ENCODE measurements around the gene OPA3. TPM values are rescaled to one million over a fixed set of nuclear protein-coding genes. Genes with fewer than 3 reads are reported as not detected.
A peak's percentile ranks its signal among the peaks of the same experiment; 100 is the strongest.
"Not testable (repeated sequence)": the region's sequence is repeated elsewhere in the genome, so short reads cannot be mapped to it uniquely, and the experiment has no call there.

OPA3 gene
- total RNA-seq, 2 experiments from 2014 or later: 13.7 to 14.3 TPM

GRCh38 chr19:45512881-45513483 lies 71.6 kb downstream of the OPA3 start:
- ATAC-seq: no peak
- Mint-ChIP-seq H3K4me1 (ENCODE audit: low read depth) (peaks cover 63% of the 10 kb centered on the region), H3K9me3 (no peaks in the 10 kb centered on the region), H3K27me3 (no peaks in the 10 kb centered on the region), H3K4me3 (no peak overlapping the region), H3K27ac (peak overlapping the region; percentile 58), H3K36me3 (ENCODE audit: low read depth) (peaks cover 35% of the 10 kb centered on the region)
- DNase-seq: no peak
- intact Hi-C loops (cut with micrococcal nuclease): no loop called here
- CTCF ChIA-PET: interaction anchor here (1.3 kb wide), 1 partner anchor 85 kb away, joined by 3 read pairs; no protein-coding TSS in a partner anchor
- TF ChIP-seq CTCF (IDR thresholded peaks at IDR 0.05): no peak
- POLR2A ChIA-PET: no interaction called here

- ChIA-PET POLR2A (interaction anchor here (1.3 kb wide), 1 partner anchor 13 kb away, joined by 3 read pairs; no protein-coding TSS in a partner anchor), CTCF (interaction anchor here (1.1 to 1.6 kb wide), 3 partner anchors 25 to 49 kb away, joined by 3 to 4 read pairs (median 3); no protein-coding TSS in a partner anchor)
- H3K4me3 Mint-ChIP-seq: peak overlapping the region; percentile 26
- H3K36me3 Mint-ChIP-seq (ENCODE audit: low read depth): peaks cover 27% of the 10 kb centered on the region
- no peaks in the 10 kb centered on the region for H3K27me3 Mint-ChIP-seq
- H3K4me1 Mint-ChIP-seq (ENCODE audit: low read depth): peaks cover 60% of the 10 kb centered on the region
- no peak for DNase-seq
- intact Hi-C loops (cut with micrococcal nuclease): no loop called here
- ATAC-seq: no peak
- no peak for TF ChIP-seq CTCF (IDR thresholded peaks at IDR 0.05)
- H3K27ac Mint-ChIP-seq: peak overlapping the region; percentile 71
- no peaks in the 10 kb centered on the region for H3K9me3 Mint-ChIP-seq
Observed at GRCh38 chr19:45511074-45511473, 73.5 kb downstream of the OPA3 start.

GRCh38 chr19:45510352-45510751 lies 74.2 kb downstream of the OPA3 start:
- ATAC-seq; H3K27me3 Mint-ChIP-seq; H3K9me3 Mint-ChIP-seq; DNase-seq; intact Hi-C loops (cut with micrococcal nuclease): not testable (repeated sequence)
- POLR2A ChIA-PET: interaction anchor here (1.3 kb wide), 1 partner anchor 13 kb away, joined by 3 read pairs; no protein-coding TSS in a partner anchor
- CTCF ChIA-PET: interaction anchor here (1.0 to 1.6 kb wide), 6 partner anchors 12 to 50 kb away, joined by 3 to 4 read pairs (median 4); no protein-coding TSS in a partner anchor
- peak overlapping the region; percentile 96 for H3K4me3 Mint-ChIP-seq
- H3K36me3 Mint-ChIP-seq (ENCODE audit: low read depth): peaks cover 23% of the 10 kb centered on the region
- peaks cover 60% of the 10 kb centered on the region for H3K4me1 Mint-ChIP-seq (ENCODE audit: low read depth)
- peak overlapping the region; percentile 66 for H3K27ac Mint-ChIP-seq

GRCh38 chr19:45509692-45510015 lies 74.9 kb downstream of the OPA3 start:
- Mint-ChIP-seq H3K4me3 (peak overlapping the region; percentile 96), H3K36me3 (ENCODE audit: low read depth) (peaks cover 20% of the 10 kb centered on the region), H3K9me3 (no peaks in the 10 kb centered on the region), H3K27me3 (no peaks in the 10 kb centered on the region), H3K27ac (peak overlapping the region; percentile 66), H3K4me1 (ENCODE audit: low read depth) (peaks cover 56% of the 10 kb centered on the region)
- CTCF ChIA-PET: interaction anchor here (1.0 to 1.6 kb wide), 5 partner anchors 13 to 49 kb away, joined by 3 to 4 read pairs (median 4); no protein-coding TSS in a partner anchor
- ATAC-seq (no peak), DNase-seq (no peak)
- intact Hi-C loops (cut with micrococcal nuclease): loop anchor here (5.0 kb wide), 1 partner anchor 133 kb away; no protein-coding TSS in a partner anchor
- POLR2A ChIA-PET: no interaction called here
- TF ChIP-seq CTCF (IDR thresholded peaks at IDR 0.05): no peak

- intact Hi-C loops (cut with micrococcal nuclease): loop anchor here (5.0 kb wide), 1 partner anchor 133 kb away; no protein-coding TSS in a partner anchor
- POLR2A ChIA-PET: interaction anchor here (1.4 kb wide), 2 partner anchors 10 to 133 kb away, joined by 5 to 8 read pairs; no protein-coding TSS in a partner anchor
- CTCF ChIA-PET: interaction anchor here (1.0 to 1.4 kb wide), 6 partner anchors 13 to 133 kb away, joined by 3 to 9 read pairs (median 4); no protein-coding TSS in a partner anchor
- Mint-ChIP-seq H3K36me3 (ENCODE audit: low read depth) (peaks cover 19% of the 10 kb centered on the region), H3K27me3 (no peaks in the 10 kb centered on the region), H3K4me3 (peak overlapping the region; percentile 96), H3K4me1 (ENCODE audit: low read depth) (peaks cover 52% of the 10 kb centered on the region), H3K27ac (peak overlapping the region; percentile 90), H3K9me3 (no peaks in the 10 kb centered on the region)
- peak; percentile 1 for ATAC-seq
- peak; percentile 60 for DNase-seq
- TF ChIP-seq CTCF (IDR thresholded peaks at IDR 0.05): no peak
Observed at GRCh38 chr19:45508861-45509691, 75.5 kb downstream of the OPA3 start.
